Neural progenitor cell (in vitro differentiated cells): ENCODE results near the gene EXOSC7. TPM values are rescaled to one million over a fixed set of nuclear protein-coding genes. Genes with fewer than 3 reads are reported as not detected.

Experiments
- DNase-seq: peaks from one replicate; pipeline ENCODE4 v3.0.0-alpha.2; 2016; ENCODE audit warnings: low spot score
- H2AFZ ChIP-seq: fragments of 200-600 bp; sonication (generic); replicated peaks from 2 replicates; pipeline ENCODE4 v1.6.1; 2016; ENCODE audit warnings: antibody characterized with exemption
- H3F3A ChIP-seq: fragments of 200-600 bp; sonication (generic); 2 replicates; pipeline ENCODE4 v1.6.1; 2016; ENCODE audit warnings: antibody characterized with exemption, low read depth
- H3K27ac ChIP-seq: fragments of 200-600 bp; sonication (generic); 2 replicates; pipeline ENCODE4 v1.5.1; 2016; ENCODE audit warnings: mild to moderate bottlenecking
- H3K27me3 ChIP-seq: fragments of 200-600 bp; sonication (generic); 2 replicates; pipeline ENCODE4 v1.6.1; 2016; ENCODE audit warnings: mild to moderate bottlenecking, moderate library complexity
- H3K36me3 ChIP-seq: fragments of 200-600 bp; sonication (generic); 2 replicates; pipeline ENCODE4 v1.5.1; 2016
- H3K4me1 ChIP-seq: fragments of 200-600 bp; sonication (generic); 2 replicates; pipeline ENCODE4 v1.6.1; 2016; ENCODE audit warnings: mixed run types
- H3K4me2 ChIP-seq: fragments of 200-600 bp; sonication (generic); 2 replicates; pipeline ENCODE4 v1.6.1; 2016
- H3K4me3 ChIP-seq: fragments of 200-600 bp; sonication (generic); 2 replicates; pipeline ENCODE4 v1.5.1; 2016
- H3K79me2 ChIP-seq: fragments of 200-600 bp; sonication (generic); 2 replicates; pipeline ENCODE4 v1.6.1; 2016; ENCODE audit warnings: low read depth
- H3K9ac ChIP-seq: fragments of 200-600 bp; sonication (generic); 2 replicates; pipeline ENCODE4 v1.6.1; 2016
- H3K9me3 ChIP-seq: fragments of 200-600 bp; sonication (generic); 2 replicates; pipeline ENCODE4 v1.5.1; 2016; ENCODE audit warnings: low read depth
- H4K20me1 ChIP-seq: fragments of 200-600 bp; sonication (generic); 2 replicates; pipeline ENCODE4 v1.6.1; 2016; ENCODE audit warnings: low read depth
- H3K27ac Mint-ChIP-seq: 3 replicates; pipeline ENCODE4 v1.8.0; 2021; ENCODE audit warnings: mixed read lengths
- H3K27me3 Mint-ChIP-seq: 2 replicates; pipeline ENCODE4 v1.8.0; 2022; ENCODE audit warnings: low read depth, mild to moderate bottlenecking, inconsistent platforms, moderate library complexity, mixed read lengths; ENCODE audit not compliant: insufficient read depth
- H3K36me3 Mint-ChIP-seq: 3 replicates; pipeline ENCODE4 v1.8.0; 2021; ENCODE audit warnings: mixed read lengths
- H3K4me1 Mint-ChIP-seq: 3 replicates; pipeline ENCODE4 v1.8.0; 2021; ENCODE audit warnings: mixed read lengths
- H3K4me3 Mint-ChIP-seq: 3 replicates; pipeline ENCODE4 v1.8.0; 2021; ENCODE audit warnings: mild to moderate bottlenecking, moderate library complexity, mixed read lengths
- H3K9me3 Mint-ChIP-seq: 3 replicates; pipeline ENCODE4 v1.8.0; 2020; ENCODE audit warnings: mixed read lengths
- CTCF ChIP-seq: fragments of 200-600 bp; sonication (generic); IDR thresholded peaks from 2 replicates; pipeline ENCODE4 v1.5.1; 2017; ENCODE audit warnings: antibody characterized with exemption, mild to moderate bottlenecking
- EZH2 ChIP-seq: fragments of 200-600 bp; sonication (generic); IDR thresholded peaks from 2 replicates; pipeline ENCODE4 v1.6.1; 2017; ENCODE audit warnings: antibody characterized with exemption, mild to moderate bottlenecking, moderate library complexity
- EZH2phosphoT487 ChIP-seq: fragments of 200-600 bp; sonication (generic); IDR thresholded peaks from 2 replicates; pipeline ENCODE4 v1.6.1; 2017; ENCODE audit warnings: antibody characterized with exemption
- total RNA-seq: library from RNA; depleted of rRNA; stranded (reverse); fragments of >200 nt; gene quantifications from 2 replicates; pipeline ENCODE4 v1.2.3, GENCODE V29; 2015; ENCODE audit warnings: low replicate concordance

The EXOSC7 gene
- total RNA-seq, 1 donor from 2014 or later: 88.7 TPM

DNA sequence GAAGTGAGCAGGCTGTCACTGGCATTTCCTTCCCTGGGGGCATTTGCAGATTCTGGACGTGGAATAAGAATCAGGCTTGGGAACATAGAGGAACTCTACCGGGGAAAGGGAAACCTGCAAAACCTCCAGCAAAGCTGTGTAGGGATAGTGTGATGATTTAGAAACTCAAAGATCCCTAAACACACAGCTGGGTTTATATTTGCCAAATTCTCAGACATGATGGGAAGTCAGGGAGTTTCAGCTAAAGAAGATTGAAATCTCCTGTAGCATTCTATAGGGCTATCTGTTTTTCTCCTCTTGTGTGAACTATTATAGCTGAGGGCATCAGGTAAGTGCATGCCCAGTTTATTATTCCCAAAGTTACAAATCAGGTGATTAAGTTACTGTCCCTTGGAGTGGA is 40.9 kb downstream of the EXOSC7 start:
- no peaks in the 10 kb centered on the region for H3F3A ChIP-seq
- no peak overlapping the region for H3K4me2 ChIP-seq
- no peaks in the 10 kb centered on the region for H3K79me2 ChIP-seq
- peaks cover 5% of the 10 kb centered on the region for H3K4me1 ChIP-seq
- DNase-seq: no peak
- no peak overlapping the region for H3K4me3 ChIP-seq
- no peaks in the 10 kb centered on the region for H3K9me3 ChIP-seq
- TF ChIP-seq EZH2 (no peak), EZH2phosphoT487 (no peak), CTCF (no peak)
- Mint-ChIP-seq H3K4me1 (no peaks in the 10 kb centered on the region), H3K27me3 (no peaks in the 10 kb centered on the region), H3K9me3 (no peaks in the 10 kb centered on the region), H3K27ac (no peak overlapping the region), H3K4me3 (no peak overlapping the region), H3K36me3 (peaks cover 13% of the 10 kb centered on the region)
- no peak overlapping the region for H3K9ac ChIP-seq
- H4K20me1 ChIP-seq: no peaks in the 10 kb centered on the region
- no peak overlapping the region for H2AFZ ChIP-seq
- H3K27ac ChIP-seq: no peak overlapping the region
- no peaks in the 10 kb centered on the region for H3K27me3 ChIP-seq
- H3K36me3 ChIP-seq: no peaks in the 10 kb centered on the region

- no peak overlapping the region for H3K27ac ChIP-seq
- H3K4me1 ChIP-seq: peaks cover 5% of the 10 kb centered on the region
- no peak overlapping the region for H3K27ac Mint-ChIP-seq
- H3K4me1 Mint-ChIP-seq: no peaks in the 10 kb centered on the region
- H3K4me2 ChIP-seq: no peak overlapping the region
- H3K4me3 ChIP-seq: no peak overlapping the region
- H3K9me3 Mint-ChIP-seq: no peaks in the 10 kb centered on the region
- no peak overlapping the region for H3K4me3 Mint-ChIP-seq
- H3K27me3 ChIP-seq: no peaks in the 10 kb centered on the region
- H4K20me1 ChIP-seq: no peaks in the 10 kb centered on the region
- H3F3A ChIP-seq: no peaks in the 10 kb centered on the region
- TF ChIP-seq EZH2phosphoT487 (no peak), CTCF (no peak)
- H3K9me3 ChIP-seq: no peaks in the 10 kb centered on the region
- no peak overlapping the region for H3K9ac ChIP-seq
- no peaks in the 10 kb centered on the region for H3K27me3 Mint-ChIP-seq
- H2AFZ ChIP-seq: no peak overlapping the region
- H3K79me2 ChIP-seq: no peaks in the 10 kb centered on the region
- no peak for DNase-seq
- no peaks in the 10 kb centered on the region for H3K36me3 ChIP-seq
- peaks cover 7% of the 10 kb centered on the region for H3K36me3 Mint-ChIP-seq
These were observed 41.8 kb downstream of the EXOSC7 start for GRCh38 chr3:45017821-45018220.

GRCh38 chr3:45020534-45020933 is 44.5 kb downstream of the EXOSC7 start:
- H3K27me3 Mint-ChIP-seq: no peaks in the 10 kb centered on the region

More at GRCh38 chr3:45020534-45020933, 44.5 kb downstream of the EXOSC7 start:
- no peak overlapping the region for H3K4me2 ChIP-seq
- no peak overlapping the region for H3K4me3 ChIP-seq
- H3K36me3 ChIP-seq: no peaks in the 10 kb centered on the region
- Mint-ChIP-seq H3K27ac (no peak overlapping the region), H3K4me1 (no peaks in the 10 kb centered on the region), H3K36me3 (no peaks in the 10 kb centered on the region), H3K9me3 (no peaks in the 10 kb centered on the region), H3K4me3 (no peak overlapping the region)
- no peak overlapping the region for H2AFZ ChIP-seq
- H3K79me2 ChIP-seq: no peaks in the 10 kb centered on the region
- H3F3A ChIP-seq: no peaks in the 10 kb centered on the region
- no peaks in the 10 kb centered on the region for H3K27me3 ChIP-seq
- no peak for DNase-seq
- H3K4me1 ChIP-seq: peaks cover 5% of the 10 kb centered on the region
- no peaks in the 10 kb centered on the region for H4K20me1 ChIP-seq
- TF ChIP-seq CTCF (no peak), EZH2phosphoT487 (no peak), EZH2 (no peak)
- no peak overlapping the region for H3K9ac ChIP-seq
- H3K27ac ChIP-seq: no peak overlapping the region
- H3K9me3 ChIP-seq: no peaks in the 10 kb centered on the region
